Lung (tissue), 12 donors: ENCODE results near the gene PDXP. TPM values are rescaled to one million over a fixed set of nuclear protein-coding genes. Genes with fewer than 3 reads are reported as not detected.

ENCODE experiments used
- ATAC-seq: fragments of 200-7000 bp; cut with Tn5 transposase; one replicate; pipeline ENCODE4 v1.9.1; 2020; ENCODE audit warnings: moderate number of reproducible peaks; ENCODE audit not compliant: insufficient read depth, low FRiP score
- DNase-seq, 3 donors: peaks; one replicate each; pipeline ENCODE4 v3.0.0-alpha.2; 2013 to 2017
- H3K27ac ChIP-seq, 2 donors: one replicate each; pipeline ENCODE4 v1.5.1; 2013; ENCODE audit warnings: mild to moderate bottlenecking in 2 of 2, moderate library complexity in 2 of 2, control low read depth in 1 of 2, inconsistent platforms in 1 of 2, low read depth in 1 of 2, low read length in 1 of 2
- H3K27me3 ChIP-seq, 3 donors: one replicate each; pipeline ENCODE4 v1.5.1; 2013; ENCODE audit warnings: low read length in 2 of 3; ENCODE audit not compliant: control insufficient read depth in 3 of 3, insufficient read depth in 3 of 3
- H3K36me3 ChIP-seq, 4 donors: one replicate each; pipeline ENCODE4 v1.5.1; 2013; ENCODE audit warnings: low read length in 4 of 4, mild to moderate bottlenecking in 1 of 4, moderate library complexity in 1 of 4; ENCODE audit not compliant: control insufficient read depth in 4 of 4, insufficient read depth in 4 of 4
- H3K4me1 ChIP-seq, 5 donors: one replicate each; pipeline ENCODE4 v1.5.1; 2013; ENCODE audit warnings: low read length in 5 of 5, mild to moderate bottlenecking in 2 of 5, moderate library complexity in 1 of 5; ENCODE audit not compliant: control insufficient read depth in 5 of 5, insufficient read depth in 5 of 5
- H3K4me3 ChIP-seq: one replicate; pipeline ENCODE4 v1.5.1; 2013; ENCODE audit warnings: mild to moderate bottlenecking, control low read depth, moderate library complexity
- H3K9ac ChIP-seq, 2 donors: one replicate each; pipeline ENCODE4 v1.5.1; 2013; ENCODE audit warnings: low read length in 2 of 2, control low read depth in 1 of 2; ENCODE audit not compliant: insufficient read depth in 1 of 2
- H3K9me3 ChIP-seq, 4 donors: one replicate each; pipeline ENCODE4 v1.5.1; 2013; ENCODE audit warnings: low read length in 3 of 4, mild to moderate bottlenecking in 1 of 4, moderate library complexity in 1 of 4; ENCODE audit not compliant: control insufficient read depth in 4 of 4, insufficient read depth in 3 of 4
- WGBS, 2 donors: extraction: QIAGEN DNeasy Blood & Tissue Kit; methylation state at CpG; one replicate each; pipeline ENCODE4 v1.1.7; 2013; 5-methylcytosine and 5-hydroxymethylcytosine counted together
- polyA plus RNA-seq, 2 donors: library from polyadenylated mRNA; stranded (reverse); fragments of 200-250 nt; gene quantifications; one replicate each; pipeline ENCODE4 v1.2.1, GENCODE V29; 2013
- total RNA-seq, 2 donors: library from RNA; depleted of rRNA in 1 of 2; stranded (reverse); fragments of >200 nt in 1 of 2; gene quantifications; one replicate each; pipeline ENCODE4 v1.2.1, GENCODE V29; 2014 to 2021
- TF ChIP-seq, protein P1 (sequence below): IDR thresholded peaks from 2 replicates; pipeline ENCODE4 v1.5.1; 2012; ENCODE audit warnings: mild to moderate bottlenecking; ENCODE audit errors: control extremely low read depth, extremely low read depth
- donor health status: control.
- donor health status: control.
- donor health status: Bipolar disorder and iron deficiency.
- donor health status: healthy.
- donor health status: DM: yes; HTN: yes; CAD: no.

Gene PDXP
- total and polyA plus RNA-seq, 4 donors, result 4.4 to 7.4 (median 6.5) TPM

DNA sequence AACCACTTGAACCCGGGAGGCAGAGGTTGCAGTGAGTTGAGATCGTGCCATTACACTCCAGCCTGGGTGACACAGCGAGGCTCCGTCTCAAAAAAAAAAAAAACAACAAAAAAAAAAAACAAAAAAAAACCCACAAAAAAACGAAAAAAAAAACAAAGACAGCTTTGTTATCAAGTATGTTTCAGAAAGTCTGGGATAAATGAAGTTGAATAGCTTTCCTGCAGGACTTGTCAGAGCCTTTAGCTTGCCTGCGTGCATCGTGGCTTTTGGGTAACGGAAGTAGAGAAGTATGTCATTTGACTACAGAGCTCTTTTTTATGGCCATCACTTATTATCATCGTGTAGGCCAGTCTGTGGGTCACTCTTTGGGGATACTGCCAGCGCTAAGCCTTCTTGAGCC lies 53.0 kb downstream of the PDXP start:
- WGBS, 2 donors, result 92 to 97% methylated on average over 10 of the region's 10 CpGs
- H3K27me3 ChIP-seq, result no peaks in the 10 kb centered on the region
- no peaks in the 10 kb centered on the region for H3K36me3 ChIP-seq
- DNase-seq, result no peak
- H3K4me1 ChIP-seq, result peaks cover 0 to 3% (median 0%) of the 10 kb centered on the region in 5 donors
- no peak for ATAC-seq
- TF ChIP-seq, protein P1, sequence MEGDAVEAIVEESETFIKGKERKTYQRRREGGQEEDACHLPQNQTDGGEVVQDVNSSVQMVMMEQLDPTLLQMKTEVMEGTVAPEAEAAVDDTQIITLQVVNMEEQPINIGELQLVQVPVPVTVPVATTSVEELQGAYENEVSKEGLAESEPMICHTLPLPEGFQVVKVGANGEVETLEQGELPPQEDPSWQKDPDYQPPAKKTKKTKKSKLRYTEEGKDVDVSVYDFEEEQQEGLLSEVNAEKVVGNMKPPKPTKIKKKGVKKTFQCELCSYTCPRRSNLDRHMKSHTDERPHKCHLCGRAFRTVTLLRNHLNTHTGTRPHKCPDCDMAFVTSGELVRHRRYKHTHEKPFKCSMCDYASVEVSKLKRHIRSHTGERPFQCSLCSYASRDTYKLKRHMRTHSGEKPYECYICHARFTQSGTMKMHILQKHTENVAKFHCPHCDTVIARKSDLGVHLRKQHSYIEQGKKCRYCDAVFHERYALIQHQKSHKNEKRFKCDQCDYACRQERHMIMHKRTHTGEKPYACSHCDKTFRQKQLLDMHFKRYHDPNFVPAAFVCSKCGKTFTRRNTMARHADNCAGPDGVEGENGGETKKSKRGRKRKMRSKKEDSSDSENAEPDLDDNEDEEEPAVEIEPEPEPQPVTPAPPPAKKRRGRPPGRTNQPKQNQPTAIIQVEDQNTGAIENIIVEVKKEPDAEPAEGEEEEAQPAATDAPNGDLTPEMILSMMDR, result no peak
- no peak overlapping the region for H3K4me3 ChIP-seq
- no peak overlapping the region for H3K27ac ChIP-seq
- no peaks in the 10 kb centered on the region for H3K9me3 ChIP-seq
- H3K9ac ChIP-seq, result no peak overlapping the region

DNA sequence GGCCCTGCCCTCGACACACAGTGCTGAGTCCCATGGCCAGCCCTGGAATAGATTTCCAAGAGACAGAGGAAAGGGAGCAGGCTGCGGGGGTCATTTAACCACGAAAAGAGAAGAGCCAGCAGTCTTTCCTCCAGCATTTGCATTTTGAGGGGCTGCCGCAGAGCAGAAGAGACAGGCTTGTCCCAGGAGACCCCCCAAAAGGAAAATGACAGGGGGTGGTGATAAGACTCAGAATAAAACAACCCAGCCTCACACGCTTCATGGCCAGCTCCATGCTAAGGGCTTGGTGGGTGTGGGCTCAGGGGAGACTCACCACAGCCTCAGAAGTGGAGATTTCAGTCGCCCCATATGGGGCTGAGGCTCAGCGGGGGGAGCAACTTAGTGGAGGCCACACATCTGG lies 55.2 kb downstream of the PDXP start:
- DNase-seq, result no peak
- H3K9ac ChIP-seq, result no peak overlapping the region
- no peaks in the 10 kb centered on the region for H3K9me3 ChIP-seq
- TF ChIP-seq, protein P1, result no peak
- WGBS, 2 donors, result 89 to 96% methylated on average over 7 of the region's 7 CpGs
- no peak for ATAC-seq
- no peaks in the 10 kb centered on the region for H3K4me1 ChIP-seq
- no peak overlapping the region for H3K27ac ChIP-seq
- H3K36me3 ChIP-seq, result no peaks in the 10 kb centered on the region
- no peak overlapping the region for H3K4me3 ChIP-seq
- H3K27me3 ChIP-seq, result no peaks in the 10 kb centered on the region

DNA sequence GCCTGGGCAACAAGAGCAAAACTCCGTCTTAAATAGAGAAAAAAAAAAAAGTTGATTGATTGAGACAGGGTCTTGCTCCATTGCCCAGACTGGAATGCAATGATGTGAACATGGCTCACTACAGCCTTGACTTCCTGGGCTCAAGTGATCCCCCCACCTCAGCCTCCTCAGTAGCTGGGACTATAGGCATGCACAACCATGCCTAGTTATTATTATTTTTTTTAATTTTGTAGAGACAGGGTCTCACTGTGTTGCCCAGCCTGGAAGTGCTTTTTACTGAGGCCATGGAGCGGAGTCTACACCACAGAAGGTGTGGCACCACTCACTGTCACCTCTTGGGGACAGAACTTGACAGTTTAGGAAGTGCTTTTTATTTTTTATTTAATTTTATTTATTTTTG lies 56.1 kb downstream of the PDXP start:
- TF ChIP-seq, protein P1, result no peak
- H3K4me3 ChIP-seq, result no peak overlapping the region
- no peak overlapping the region for H3K27ac ChIP-seq
- no peaks in the 10 kb centered on the region for H3K27me3 ChIP-seq
- no peak for DNase-seq
- 94 to 95% methylated on average over 2 of the region's 2 CpGs for WGBS, 2 donors
- ATAC-seq, result no peak
- H3K36me3 ChIP-seq, result no peaks in the 10 kb centered on the region
- no peaks in the 10 kb centered on the region for H3K4me1 ChIP-seq
- H3K9ac ChIP-seq, result no peak overlapping the region
- no peaks in the 10 kb centered on the region for H3K9me3 ChIP-seq

DNA sequence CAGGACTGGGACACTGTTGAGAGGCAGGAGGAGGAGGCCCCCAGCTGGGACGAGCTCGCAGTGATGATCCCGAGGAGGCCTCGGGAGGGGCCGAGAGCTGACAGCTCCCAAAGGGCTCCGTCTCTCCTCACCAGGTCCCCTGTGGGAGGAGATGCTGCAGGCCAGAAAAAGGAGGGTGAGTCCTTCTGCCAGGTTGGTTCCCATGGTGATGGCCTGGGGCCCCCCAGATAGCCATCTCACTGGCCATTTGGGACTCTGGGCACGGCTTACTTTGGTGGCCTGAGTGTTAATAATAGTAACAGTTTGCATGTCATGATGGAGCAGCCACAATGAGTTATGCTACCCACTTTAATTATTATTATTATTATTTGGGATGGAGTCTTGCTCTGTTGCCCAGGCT lies 57.2 kb downstream of the PDXP start:
- TF ChIP-seq, protein P1, result no peak
- no peak overlapping the region for H3K4me3 ChIP-seq
- DNase-seq (no peak), ATAC-seq (no peak)
- H3K36me3 ChIP-seq, result no peaks in the 10 kb centered on the region
- H3K9ac ChIP-seq, result no peak overlapping the region
- H3K9me3 ChIP-seq, result no peaks in the 10 kb centered on the region
- no peak overlapping the region for H3K27ac ChIP-seq
- 95 to 96% methylated on average over 7 of the region's 7 CpGs for WGBS, 2 donors
- H3K27me3 ChIP-seq, result no peaks in the 10 kb centered on the region
- no peaks in the 10 kb centered on the region for H3K4me1 ChIP-seq
